Stimulated activated CD4-positive, alpha-beta T cell treated with anti-CD3 and anti-CD28 coated beads, TNF-alpha, amount 100 ng/mL, for 48 hours (primary cell): Measurements from ENCODE around the gene SMURF2.
"Not testable (repeated sequence)": the region's sequence is repeated elsewhere in the genome, so short reads cannot be mapped to it uniquely, and the experiment has no call there.

ENCODE experiments used
- DNase-seq, 3 donors: peaks; one replicate each; pipeline ENCODE4 v3.0.0-alpha.2; 2020; ENCODE audit warnings: low read depth in 3 of 3

SMURF2 gene

DNA sequence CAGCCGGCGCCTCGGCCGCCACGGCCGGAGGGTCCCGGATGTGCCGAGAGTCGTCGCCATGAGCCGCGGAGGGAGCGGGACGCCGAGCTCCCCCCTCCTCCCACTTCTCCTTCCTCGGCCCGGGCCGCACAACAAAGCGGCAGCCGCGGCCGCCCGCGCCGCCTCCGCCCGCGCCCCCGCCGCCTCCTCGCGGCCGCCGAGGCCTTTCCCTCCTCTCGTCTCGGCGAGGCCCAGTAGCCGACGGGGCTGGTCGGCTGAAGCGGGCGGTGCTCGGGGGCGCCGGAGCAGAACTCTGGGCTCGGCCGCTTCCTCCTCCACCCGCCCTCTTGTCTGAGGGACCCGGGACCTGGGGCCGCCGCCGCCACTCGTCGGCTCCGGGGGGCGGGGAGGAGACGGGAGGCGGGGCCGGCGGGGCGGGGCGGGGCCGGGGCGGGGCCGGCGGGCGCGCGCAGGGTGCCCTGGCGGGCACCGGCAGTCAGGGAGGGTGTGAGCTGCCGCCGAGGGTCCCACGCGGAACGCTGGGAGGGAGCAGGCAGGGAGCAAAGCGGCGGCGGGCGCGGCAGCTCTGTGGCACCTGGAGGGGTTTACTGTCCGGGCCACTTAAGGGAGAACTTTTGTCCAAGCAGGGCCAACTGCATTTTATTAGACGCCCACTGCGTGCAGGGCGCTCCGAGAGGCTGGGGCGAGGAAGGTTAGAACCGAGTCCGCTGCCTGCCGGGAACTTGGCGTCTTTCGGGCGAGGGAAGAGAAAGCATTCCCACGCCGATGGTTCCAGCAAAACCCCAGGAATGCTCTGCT, at the start of gene SMURF2:
Gene SMURF2 (minus strand): TSS at position 332 of the 798 bp plus-strand sequence. CDS start 427 bp downstream, outside the sequence.
- DNase-seq, result peak; percentile 55 to 67 (median 55)

DNA sequence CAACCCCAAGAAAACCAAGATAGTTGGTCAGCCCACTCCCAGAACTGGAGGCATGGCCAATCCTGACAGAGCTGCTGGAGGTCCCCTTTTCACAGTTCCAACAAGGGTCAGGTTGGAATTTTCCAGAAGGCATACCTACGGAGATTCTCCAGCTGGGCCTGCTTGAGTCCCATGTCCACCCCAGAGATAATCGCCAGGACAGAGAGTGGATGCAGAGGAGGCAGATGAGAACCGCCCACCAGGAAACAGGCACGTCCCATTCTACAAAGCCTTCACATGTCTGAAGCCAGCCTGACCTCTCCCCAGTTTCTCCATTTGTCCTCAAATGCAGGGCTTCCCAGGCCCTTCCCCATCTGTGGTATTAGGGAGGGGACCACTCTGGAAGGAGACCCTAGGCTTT, 47.4 kb upstream of the SMURF2 start:
- no peak for DNase-seq

DNA sequence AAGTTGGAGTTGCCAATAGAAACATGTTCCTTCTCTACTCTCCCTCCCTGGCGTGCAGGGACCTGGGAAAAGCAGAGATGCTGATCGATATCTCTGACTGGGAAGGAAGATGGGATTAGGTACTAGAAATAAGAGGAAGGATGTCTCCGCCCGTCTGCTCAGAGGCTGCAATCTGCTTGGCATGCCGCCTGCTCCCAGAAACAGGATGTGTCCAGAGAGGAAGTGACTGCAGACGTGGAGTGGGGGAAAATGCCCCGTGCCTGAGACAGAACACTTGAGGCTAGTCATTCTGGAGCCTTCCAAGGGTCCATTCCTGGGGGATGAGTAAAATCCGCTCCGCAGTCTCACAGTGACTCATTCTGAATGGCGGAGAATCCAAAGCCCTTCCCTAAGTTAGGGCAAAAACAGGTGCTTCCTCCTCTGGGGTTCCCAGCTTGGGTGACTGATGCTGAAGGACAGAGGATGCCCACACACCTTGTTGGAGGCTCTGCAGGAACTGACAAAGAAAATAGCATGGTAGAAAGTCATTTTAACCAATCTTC, 45.0 kb upstream of the SMURF2 start:
- no peak for DNase-seq

DNA sequence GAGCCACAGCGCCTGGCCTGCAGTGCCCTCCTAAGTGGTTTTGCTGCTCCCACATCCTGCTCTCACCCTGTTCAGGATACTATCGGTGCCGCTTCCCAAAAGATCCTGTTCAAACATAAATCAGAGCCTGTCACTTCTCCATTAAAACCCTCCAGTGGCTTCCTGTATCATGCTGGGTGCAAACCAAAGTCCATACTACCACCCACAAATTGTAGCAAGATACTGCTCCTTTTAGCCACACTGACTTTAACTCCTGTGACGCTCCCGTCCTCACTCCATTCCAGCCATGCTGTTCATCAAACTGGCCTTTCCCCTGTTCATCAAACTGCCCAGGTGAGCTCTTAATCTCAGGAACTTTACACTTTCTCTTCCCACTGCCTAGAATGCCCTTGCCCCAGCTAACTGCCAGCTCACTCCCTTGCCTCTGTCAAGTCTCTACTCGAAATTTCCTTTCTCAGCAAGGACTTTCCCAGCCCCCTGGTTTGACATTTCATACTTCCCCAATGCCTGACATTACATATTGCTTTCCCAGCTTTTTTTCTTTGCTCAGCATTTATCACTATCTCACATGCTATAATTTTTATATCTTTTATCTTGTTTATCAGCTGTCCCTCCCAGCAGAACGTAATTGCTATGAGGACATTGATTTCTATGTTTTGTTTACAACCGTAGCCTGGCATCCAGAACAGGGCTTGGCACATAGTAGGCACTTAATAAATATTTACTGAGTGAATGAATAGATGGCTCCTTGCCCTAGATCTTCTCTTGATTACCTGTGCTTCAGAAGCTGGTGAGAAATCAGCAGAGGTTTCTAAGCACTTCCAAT, 44.3 kb upstream of the SMURF2 start:
- no peak for DNase-seq

DNA sequence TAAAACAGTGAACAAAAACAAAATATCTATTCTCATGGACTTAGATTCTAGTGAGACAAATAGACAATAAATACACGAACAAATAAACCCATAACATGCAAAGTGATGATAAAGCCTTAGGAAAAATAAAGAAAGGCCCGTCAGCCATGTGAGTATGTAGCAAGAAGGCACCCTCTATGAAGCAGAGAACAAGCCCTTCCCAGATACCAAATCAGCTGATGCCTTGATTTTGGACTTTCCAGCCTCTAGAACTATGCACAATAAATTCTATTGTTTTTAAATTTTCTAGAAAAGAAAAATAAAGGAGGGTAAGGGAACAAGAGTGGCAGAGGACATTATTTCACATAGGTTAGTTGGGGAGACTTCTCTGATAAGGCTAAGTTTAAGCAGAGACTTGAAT, 40.7 kb upstream of the SMURF2 start:
- DNase-seq, result no peak

DNA sequence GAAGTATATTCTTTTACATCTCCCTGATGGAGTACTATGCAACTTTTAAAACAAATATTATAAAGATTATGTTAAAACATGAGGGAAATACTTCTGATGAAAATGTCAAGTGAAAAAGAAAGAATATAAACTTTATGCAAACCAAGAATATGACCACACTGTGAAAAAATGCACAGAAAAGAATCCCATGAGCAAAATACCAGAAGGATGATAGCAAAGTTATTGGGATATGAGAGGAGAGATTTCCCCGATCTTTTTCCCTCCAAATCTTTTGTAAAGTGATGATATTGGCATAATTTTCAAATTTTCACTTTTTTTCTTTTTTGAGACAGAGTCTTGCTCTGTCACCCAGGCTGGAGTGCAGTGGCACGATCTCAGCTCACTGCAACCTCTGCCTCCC, 36.6 kb upstream of the SMURF2 start:
- DNase-seq, result no peak

DNA sequence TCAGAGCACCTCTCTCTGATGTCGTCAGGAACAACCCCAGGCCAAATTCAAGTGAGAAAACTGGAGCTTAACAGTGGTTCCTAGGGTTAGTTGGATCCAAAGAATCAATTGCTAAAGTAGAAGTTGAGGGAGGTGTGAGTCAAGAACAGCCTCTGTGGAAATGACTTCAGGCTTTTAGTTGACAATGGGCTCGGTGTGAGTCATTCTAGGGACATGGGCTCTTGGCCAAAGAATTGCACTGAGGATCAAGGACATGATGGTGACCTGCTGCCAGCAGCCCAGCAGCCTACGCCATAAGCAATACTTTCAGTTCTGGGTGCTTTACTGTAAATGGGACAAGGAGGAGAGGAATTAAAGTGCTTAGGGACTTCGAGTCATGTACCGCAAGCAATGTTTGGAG, 32.1 kb upstream of the SMURF2 start:
- DNase-seq, result no peak

DNA sequence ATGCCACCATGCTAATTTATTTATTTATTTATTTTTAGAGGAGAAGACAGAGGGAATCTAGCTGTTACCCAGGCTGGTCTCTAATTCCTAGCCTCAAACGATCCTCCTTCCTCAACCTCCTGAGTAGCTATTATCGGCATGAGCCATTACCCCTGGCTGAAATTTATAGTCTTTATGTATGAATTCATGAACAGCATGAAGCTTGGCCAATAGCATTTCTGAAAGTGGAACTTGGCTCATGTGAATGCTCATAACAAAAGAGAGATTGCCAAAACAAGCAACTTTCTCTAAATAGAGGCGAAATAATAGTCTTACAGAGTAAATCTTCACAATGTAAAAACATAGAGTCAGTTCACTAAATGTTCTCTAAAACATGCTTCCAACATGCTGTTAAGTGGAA, 30.1 kb upstream of the SMURF2 start:
- no peak for DNase-seq

DNA sequence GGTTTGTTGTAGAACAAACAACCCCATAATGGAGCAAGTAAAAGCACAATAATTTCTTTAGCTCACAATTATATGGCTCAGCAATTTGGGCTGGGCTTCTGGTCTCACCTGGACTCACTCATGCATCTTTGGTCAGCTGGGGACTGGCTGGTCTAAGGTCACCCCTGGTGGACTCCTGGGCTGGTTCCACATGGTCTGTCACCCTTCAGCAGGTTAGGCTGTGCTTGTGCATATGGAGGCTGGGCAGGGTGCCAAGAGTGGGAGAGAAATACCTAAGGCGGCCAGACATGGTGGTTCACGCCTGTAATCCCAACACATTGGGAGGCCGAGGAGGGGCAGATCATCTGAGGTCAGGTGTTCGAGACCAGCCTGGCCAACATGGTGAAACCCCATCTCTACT, 27.0 kb upstream of the SMURF2 start:
- no peak for DNase-seq

DNA sequence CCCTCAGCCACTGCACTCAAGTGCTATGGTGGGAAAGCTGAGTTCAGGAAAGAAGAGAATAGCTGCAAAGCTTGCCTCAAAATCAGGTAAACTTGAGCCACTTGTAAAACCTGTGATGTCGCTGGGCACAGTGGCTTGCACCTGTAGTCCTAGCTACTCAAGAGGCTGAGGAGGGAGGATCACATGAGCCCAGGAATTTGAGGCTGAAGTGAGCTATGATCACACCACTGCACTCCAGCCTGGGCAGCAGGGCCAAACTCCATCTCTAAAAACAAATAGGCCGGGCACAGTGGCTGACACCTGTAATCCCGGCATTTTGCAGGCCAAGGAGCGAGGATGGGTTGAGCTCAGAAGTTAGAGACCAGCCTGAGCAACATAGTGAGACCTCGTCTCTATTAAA, 26.4 kb upstream of the SMURF2 start:
- DNase-seq, result no peak

DNA sequence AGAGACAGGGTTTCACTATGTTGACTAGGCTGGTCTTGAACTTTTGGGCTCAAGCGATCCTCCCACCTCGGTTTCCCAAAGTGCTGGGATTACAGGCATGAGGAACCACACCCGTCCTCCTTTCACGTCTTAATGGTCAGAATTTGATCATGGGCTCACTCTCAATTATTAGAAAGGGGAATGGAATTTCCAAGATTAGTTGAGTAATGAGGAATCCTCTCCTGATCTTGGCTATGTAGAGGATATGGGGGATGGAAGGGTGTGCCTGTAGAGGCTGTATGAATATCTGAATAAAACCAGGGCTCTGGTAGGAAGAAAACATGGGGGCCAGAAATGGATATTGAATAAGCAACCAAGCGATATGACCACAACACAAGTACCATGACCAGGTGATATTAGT, 25.9 kb upstream of the SMURF2 start:
- DNase-seq, result no peak

DNA sequence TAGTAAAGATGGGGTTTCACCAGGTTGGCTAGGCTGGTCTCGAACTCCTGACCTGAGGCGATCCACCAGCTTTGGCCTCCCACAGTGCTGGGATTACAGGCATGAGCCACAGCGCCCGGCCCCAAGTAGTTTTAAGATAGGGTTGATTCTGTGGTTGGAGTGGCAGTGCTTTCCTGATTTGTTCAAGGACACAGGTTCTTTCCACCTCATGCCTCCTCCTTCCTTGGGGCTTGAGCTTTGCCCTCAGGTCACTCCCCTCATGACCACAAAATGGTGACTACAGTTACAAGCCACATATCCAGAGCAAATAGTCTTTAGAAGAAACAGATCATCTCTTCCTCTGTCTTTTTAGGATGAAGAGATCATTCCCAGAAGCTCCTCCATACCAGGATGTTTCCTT, 25.3 kb upstream of the SMURF2 start:
- DNase-seq, result no peak

DNA sequence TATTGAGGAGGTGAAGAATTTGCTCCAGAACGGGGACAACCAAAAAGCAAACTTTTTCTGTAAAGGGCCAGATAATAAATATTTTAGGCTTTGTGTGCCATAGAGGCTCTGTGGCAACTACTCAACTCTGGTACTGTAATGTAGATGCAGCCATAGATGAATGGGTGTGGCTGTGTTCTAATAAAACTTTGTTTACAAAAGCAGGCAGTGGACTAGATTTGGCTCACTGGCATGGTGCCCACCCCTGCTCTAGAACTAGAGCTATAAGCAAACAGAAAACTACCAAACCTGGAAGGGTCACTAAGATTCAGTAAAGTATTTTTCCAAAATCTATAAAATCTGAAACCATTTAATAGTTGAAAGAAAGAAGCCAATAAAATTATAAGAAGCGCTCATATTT, 24.6 kb upstream of the SMURF2 start:
- no peak for DNase-seq

DNA sequence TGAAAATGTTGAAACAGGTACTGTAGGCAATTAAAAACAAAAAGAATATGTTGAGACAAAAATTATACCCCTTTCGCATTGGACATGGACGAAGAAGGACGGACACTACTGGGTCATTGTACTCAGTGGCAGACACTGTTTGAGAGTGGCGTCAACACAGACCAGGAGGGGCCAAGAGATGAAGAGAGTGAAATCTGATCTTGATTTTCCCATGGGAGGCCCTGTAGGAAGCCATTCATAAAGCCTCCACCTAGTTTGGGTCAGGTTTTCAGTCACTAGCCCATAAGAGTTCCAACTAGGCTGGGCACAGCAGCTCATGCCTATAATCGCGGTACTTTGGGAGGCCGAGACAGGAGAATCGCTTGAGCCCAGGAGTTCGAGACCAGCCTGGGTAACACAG, 23.6 kb upstream of the SMURF2 start:
- DNase-seq, result no peak

DNA sequence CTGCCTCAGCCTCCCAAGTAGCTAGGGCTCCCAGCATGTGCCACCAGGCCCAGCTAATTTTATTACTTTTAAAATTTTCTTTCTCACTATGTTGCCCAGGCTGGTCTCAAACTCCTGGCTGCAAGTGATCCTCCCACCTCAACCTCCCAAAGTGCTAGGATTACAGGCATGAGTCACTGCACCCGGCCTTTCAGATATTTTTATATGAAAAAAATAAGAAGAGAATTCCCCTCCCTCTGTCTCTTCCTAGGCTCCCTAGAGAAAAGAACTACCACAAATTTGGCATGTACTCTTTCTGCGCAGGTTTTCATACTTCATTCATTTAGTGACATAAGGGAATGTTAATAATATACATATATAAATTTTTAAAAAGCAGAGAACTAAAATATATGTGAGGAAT, 21.7 kb upstream of the SMURF2 start:
- DNase-seq, result no peak

DNA sequence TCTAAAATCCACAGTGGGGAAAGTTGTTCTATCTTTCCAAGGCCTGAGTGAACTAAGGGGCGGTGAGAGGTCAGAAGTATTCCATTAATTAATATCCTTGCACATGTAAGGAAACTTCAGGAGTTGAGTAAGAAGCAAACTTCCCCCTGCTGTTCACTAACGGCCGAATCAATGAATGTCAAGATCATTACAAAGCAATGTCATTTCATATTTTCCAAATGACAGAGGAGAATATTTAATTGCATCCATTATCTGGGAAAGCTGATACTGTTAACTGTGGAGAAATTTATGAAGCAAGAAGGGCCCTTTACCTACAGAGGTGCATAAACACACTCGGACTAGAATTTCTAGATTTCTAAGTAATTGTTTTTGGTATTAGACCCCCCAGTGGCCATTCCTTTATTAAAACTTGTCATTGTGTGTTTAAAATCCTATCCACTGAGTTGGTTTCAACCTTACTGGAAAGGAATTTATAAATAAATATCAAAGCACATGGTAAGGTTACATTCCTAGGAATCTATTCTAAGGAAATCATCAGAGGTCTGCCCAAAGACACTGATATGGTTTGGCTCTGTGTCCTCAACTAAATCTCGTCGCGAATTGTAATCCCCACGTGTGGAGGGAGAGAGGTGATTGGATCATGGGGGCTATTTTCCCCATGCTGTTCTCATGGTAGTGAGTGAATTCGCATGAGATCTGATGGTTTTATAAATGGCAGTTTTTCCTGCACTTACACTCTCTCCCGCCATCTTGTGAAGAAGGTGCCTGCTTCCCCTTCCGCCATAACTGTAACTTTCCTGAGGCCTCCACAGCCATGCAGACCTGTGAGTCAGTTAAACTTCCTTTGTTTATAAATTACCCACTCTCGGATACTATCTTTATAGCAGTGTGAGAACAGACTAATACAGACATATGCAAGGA, 20.4 kb upstream of the SMURF2 start:
- DNase-seq, result no peak

DNA sequence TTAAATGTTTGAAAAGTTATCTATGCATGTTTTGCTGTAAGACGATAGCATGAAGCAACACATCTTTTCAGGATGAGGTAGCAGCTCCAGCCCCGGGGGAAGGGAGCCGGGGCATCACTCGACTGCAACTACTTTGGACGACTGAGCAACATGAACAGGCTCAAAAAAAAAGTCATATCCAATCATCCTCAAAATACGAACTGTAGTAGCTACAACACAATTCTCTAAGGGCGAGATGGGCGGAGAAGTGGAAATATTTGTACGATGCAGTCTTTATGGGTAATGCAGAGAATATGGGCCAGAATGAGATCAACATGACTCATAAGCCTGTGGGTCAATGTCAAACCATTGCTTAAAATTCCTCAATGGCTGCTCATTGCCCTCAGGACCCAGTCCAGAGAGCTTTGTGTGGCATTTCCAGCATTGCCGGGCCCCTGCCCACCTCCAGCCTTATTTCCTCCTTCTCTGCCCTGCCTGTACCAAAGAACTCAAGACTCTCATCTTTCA, 17.7 kb upstream of the SMURF2 start:
- DNase-seq, result no peak

DNA sequence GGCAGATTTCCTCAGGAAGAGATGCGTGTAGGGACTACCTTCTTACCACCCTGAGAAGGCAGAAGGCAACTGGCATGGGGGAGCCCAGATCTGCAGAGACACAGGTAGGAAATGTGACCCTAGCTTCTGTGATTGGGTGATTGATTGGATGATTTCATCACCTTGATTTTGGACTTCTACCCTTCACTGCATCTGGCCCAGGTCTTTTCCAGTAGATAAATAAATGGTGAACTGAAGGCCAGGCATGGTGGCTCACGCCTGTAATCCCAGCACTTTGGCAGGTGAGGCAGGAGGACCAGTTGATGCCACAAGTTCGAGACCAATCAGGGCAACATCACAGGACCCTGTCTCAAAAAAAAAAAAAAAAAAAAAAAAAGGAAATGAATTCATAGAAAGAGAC, 14.7 kb upstream of the SMURF2 start:
- DNase-seq, result no peak

DNA sequence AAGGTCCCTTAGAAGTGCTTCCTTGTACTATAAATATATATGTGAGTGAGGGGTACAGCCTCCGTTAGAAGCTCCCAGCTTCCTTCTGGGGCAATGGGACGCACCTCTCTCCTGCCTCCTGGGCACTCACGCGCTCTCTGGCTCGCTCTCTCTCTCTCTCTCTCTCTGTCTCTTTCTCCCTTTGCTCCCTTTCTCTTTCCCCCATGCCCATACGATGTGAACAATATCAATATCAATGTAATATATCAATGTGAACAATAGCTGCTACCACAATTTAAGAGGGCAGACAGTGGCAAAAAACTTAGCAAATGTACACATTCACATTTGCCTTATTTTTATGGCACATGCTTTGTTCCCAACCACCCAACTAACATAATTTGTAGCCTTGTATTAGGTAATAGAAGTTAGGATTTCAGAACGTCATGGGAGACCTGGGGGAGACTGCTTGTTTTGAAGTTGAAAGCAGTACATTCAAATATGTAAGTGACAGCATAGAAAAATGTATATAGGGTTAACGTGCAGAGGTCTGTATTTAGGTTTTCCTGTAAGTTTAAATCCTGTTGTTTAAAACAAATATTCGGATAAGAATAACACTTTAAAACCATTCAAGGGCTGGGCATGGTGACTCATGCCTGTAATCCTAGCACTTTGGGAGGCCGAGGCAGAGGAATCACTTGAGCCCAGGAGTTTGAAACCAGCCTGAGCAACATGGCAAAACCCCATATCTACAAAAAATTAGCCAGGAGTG, 8.9 kb upstream of the SMURF2 start:
- not testable (repeated sequence) for DNase-seq

DNA sequence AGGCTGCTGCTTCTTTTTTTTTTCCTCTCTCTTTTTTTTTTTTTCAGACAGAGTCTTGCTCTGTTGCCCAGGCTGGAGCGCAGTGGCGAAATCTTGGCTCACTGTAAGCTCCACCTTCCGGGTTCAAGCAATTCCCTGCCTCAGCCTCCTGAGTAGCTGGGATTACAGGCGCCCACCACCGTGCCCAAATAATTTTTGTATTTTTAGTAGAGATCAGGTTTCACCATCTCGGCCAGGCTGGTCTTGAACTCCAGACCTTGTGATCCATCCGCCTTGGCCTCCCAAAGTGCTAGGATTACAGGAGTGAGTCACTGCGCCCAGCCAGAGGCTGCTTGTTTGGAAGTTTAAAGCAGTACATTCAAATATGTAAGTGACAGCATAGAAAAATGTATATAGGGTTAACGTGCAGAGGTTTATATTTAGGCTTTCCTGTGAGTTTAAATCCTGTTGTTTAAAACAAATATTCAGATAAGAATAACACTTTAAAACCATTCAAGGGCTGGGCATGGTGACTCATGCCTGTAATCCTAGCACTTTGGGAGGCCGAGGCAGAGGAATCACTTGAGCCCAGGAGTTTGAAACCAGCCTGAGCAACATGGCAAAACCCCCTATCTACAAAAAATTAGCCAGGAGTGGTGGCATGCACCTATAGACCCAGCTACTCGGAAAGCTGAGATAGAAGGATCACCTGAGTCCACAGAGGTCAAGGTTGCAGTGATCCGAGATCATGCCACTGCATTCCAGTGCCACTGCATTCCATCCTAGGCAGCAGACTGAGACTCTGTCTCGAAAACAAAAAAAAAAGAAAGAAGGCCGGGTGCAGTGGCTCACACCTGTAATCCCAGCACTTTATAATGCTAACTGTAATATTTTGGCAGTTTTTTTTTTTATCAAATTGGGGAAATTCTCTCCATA, 6.0 kb upstream of the SMURF2 start:
- DNase-seq, result not testable (repeated sequence)
